HCEC 1CT (cell line): ENCODE measurements around the gene KRTAP2-3.
"Not testable (repeated sequence)": the region's sequence is repeated elsewhere in the genome, so short reads cannot be mapped to it uniquely, and the experiment has no call there.

ENCODE experiments used
- DNase-seq: peaks from one replicate; pipeline ENCODE4 v3.0.0-alpha.2; 2017

The KRTAP2-3 gene

GRCh38 chr17:41060052-41060604 lies at the start of gene KRTAP2-3:
Gene KRTAP2-3 (minus strand): TSS chr17:41060114. CDS start chr17:41060050, 64 bp downstream.
- DNase-seq = peak; percentile 98

- DNase-seq = not testable (repeated sequence)
These were observed 48.9 kb upstream of the KRTAP2-3 start for GRCh38 chr17:41108728-41109386.

- DNase-seq = no peak
These were observed 48.1 kb upstream of the KRTAP2-3 start for GRCh38 chr17:41107941-41108450.

- not testable (repeated sequence) for DNase-seq
These were observed 45.4 kb upstream of the KRTAP2-3 start, which contains the start of gene KRTAP4-9 for GRCh38 chr17:41105347-41105746. Gene KRTAP4-9 (plus strand): TSS chr17:41105389. CDS start chr17:41105389, 0 bp downstream.

GRCh38 chr17:41104386-41105038 lies 44.6 kb upstream of the KRTAP2-3 start:
- peak; percentile 60 for DNase-seq

GRCh38 chr17:41103896-41104295 lies 44.0 kb upstream of the KRTAP2-3 start:
- peak; percentile 44 for DNase-seq

GRCh38 chr17:41101586-41102259 lies 41.8 kb upstream of the KRTAP2-3 start, which contains the start of gene KRTAP4-16:
Gene KRTAP4-16 (minus strand): TSS chr17:41102209. CDS start chr17:41102209, 0 bp downstream.
- no peak for DNase-seq

GRCh38 chr17:41099682-41100480 lies 40.0 kb upstream of the KRTAP2-3 start:
- DNase-seq = peak; percentile 69

- peak; percentile 58 for DNase-seq
These were observed 38.6 kb upstream of the KRTAP2-3 start for GRCh38 chr17:41098481-41098880.

GRCh38 chr17:41098042-41098441 lies 38.1 kb upstream of the KRTAP2-3 start, which contains the start of gene KRTAP4-8:
Gene KRTAP4-8 (minus strand): TSS chr17:41098142. CDS start chr17:41098084, 58 bp downstream.
- no peak for DNase-seq

GRCh38 chr17:41096055-41096454 lies 36.1 kb upstream of the KRTAP2-3 start:
- DNase-seq = no peak

GRCh38 chr17:41088760-41089352 lies 28.9 kb upstream of the KRTAP2-3 start:
- not testable (repeated sequence) for DNase-seq

- DNase-seq = not testable (repeated sequence)
These were observed 24.4 kb upstream of the KRTAP2-3 start, which contains the start of gene KRTAP4-7 for GRCh38 chr17:41084100-41084856. Gene KRTAP4-7 (plus strand): TSS chr17:41084150. CDS start chr17:41084207, 57 bp downstream.

GRCh38 chr17:41083427-41083826 lies 23.5 kb upstream of the KRTAP2-3 start:
- DNase-seq = peak; percentile 65

- DNase-seq = peak; percentile 24
These were observed 22.7 kb upstream of the KRTAP2-3 start for GRCh38 chr17:41082626-41083025.

GRCh38 chr17:41076788-41077187 lies 16.9 kb upstream of the KRTAP2-3 start:
- no peak for DNase-seq

- no peak for DNase-seq
These were observed 13.8 kb upstream of the KRTAP2-3 start for GRCh38 chr17:41073676-41074075.

- no peak for DNase-seq
These were observed 11.9 kb upstream of the KRTAP2-3 start for GRCh38 chr17:41071606-41072360.

- no peak for DNase-seq
These were observed 9.1 kb upstream of the KRTAP2-3 start for GRCh38 chr17:41069031-41069430.

- no peak for DNase-seq
These were observed 7.4 kb upstream of the KRTAP2-3 start for GRCh38 chr17:41067281-41067680.
